Skin epidermis (tissue), 12 donors: ENCODE results near the gene TGFBR3.

Experiments used
- H3K27ac ChIP-seq, 21 experiments: fragments of 200-600 bp; sonication (generic) in 11 of 21; one replicate each; pipeline ENCODE4 v1.5.0; 2020; ENCODE audit warnings: mild to moderate bottlenecking in 3 of 21, inconsistent platforms in 2 of 21, moderate library complexity in 2 of 21
- H3K4me3 ChIP-seq, 7 experiments: fragments of 200-600 bp; sonication (generic) in 2 of 7; one replicate each; pipeline ENCODE4 v1.5.0; 2020; ENCODE audit warnings: inconsistent platforms in 2 of 7, mild to moderate bottlenecking in 2 of 7, moderate library complexity in 1 of 7

Gene TGFBR3

DNA sequence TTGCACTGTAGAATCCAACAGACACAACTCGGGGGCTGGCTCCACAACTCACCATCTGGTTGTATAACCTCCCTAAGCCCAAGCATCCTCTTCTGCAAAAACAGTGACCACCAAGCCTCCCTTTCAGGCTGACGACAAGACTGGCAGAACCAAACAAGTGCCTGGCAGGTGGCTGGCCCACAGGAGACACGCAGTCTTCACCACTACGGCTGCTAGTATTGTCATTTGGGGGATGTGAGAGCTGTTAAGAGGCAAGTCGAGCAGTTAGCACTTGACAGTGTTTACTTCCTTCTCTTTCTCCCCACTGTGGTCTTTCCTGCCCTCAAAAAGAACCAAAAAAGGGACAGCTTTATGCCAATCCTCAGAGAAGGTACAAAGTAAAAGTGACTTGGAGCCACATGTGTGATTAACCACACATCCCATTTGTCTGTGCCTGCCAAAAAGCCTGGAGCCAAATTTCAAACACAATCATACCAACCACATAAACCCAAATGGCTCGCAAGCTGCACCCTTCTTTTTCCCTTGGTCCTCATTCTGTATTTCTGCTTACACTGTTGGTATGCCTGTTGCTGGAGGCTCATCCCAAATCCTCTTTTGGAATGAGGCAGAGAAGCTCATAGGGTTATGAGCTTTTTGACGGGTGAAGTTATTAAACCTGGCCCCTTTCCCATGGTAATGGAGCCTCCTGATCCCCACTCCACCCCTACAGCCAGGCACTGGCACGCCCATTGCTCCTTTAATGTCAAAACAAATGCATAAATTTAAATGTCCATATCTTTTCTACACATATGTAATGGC, 94.1 kb downstream of the TGFBR3 start:
- Histone ChIP-seq H3K4me3 (no peak overlapping the region), H3K27ac (peak overlapping the region in 11 of 21 experiments; percentile 2 to 59 (median 26))

DNA sequence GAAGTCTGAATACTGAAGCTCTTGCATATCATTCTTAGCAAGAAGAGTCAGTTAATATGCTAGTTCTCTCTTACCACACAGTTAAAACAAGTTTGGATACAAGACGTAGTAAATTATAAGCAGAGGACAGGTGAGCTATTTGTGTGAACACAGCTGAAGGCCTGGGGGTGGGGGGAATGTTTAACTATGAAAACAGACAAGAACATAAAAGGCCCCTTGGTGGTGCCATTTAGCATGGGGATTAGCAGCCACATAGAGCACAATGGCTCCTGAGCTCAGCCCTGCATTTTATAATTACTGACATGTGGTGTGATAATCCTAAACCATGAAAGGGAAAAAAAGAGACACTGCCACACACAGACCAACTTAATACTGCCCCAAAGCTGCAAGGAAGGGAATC, 94.8 kb downstream of the TGFBR3 start:
- peak overlapping the region in 5 of 21 experiments; percentile 9 to 58 (median 34) for H3K27ac ChIP-seq
- H3K4me3 ChIP-seq: no peak overlapping the region

DNA sequence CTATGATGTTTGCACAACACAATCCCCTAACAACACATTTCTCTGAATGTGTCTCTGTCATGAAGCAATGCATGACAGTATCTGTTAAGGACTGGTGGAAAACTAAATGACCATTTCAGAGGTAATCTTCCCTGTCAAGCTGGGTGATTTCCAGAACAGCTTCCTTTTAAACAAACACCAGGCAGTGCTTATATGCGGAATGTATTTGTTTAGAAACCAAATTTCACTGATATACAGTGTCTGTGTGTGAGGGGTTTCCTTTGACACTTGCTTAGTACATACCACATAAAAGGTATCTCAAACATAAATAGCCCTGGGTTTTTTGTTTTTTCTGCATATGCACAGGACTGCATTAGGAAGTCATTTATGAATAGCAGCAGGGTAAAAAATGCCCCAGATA, 95.6 kb downstream of the TGFBR3 start:
- Histone ChIP-seq H3K27ac (peak overlapping the region in 1 of 21 experiments; percentile 6), H3K4me3 (no peak overlapping the region)

DNA sequence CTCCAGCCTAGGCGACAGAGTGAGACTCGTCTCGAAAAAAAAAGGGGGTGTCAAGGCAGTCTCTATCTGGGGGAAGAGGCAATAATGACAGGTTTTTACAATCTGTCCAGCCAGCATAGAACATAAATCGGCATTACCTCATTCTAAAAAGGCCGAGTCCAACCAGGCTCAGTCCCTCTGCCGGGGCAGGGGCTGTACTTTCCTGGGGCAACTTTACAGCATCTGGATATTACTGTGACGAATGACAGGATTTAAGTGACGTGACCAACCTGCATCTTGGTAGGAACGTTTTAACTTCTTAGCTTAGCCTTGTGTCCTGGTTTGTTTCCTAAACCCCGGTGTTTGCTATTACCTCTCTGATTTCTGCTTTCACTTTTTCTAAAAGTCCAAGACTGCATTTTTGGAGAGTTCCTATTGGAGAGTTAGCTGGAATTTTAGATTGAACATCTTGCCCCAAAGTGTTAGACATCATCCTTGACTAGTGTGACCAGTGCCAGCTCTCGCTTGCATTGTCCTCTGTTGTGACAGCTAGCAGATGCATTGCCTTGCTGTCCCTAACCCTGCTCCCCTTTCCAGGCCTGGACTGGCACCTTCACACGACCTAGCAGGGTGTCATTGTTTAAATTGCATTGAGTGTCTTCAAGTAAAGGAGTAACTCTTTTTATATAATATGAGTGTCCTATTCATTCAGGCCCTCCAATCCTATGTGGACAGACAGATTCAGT, 96.5 kb downstream of the TGFBR3 start:
- H3K27ac ChIP-seq: peak overlapping the region in 2 of 21 experiments; percentile 2 to 56
- no peak overlapping the region for H3K4me3 ChIP-seq

DNA sequence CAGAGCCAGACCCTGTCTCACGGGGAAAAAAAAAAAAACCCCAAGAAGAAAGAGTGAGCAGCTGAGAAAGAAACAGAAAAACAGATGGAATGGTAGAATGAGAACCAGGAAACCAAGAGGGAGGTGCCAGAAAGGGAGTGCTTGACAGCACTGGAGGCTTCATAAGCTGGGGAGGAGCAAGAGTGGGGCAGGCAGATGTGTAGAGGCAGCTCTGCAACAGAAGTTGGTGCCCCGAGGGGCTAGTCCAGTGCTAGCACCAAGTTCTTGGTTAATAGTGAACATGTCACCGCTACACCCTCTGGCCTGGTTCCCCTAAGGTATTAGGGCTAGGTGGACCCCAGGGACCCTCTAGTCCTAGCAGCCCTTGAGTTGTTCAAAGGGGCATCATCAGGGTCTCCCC, 98.0 kb downstream of the TGFBR3 start:
- Histone ChIP-seq H3K4me3 (no peak overlapping the region), H3K27ac (peak overlapping the region in 3 of 21 experiments; percentile 15 to 53 (median 22))

DNA sequence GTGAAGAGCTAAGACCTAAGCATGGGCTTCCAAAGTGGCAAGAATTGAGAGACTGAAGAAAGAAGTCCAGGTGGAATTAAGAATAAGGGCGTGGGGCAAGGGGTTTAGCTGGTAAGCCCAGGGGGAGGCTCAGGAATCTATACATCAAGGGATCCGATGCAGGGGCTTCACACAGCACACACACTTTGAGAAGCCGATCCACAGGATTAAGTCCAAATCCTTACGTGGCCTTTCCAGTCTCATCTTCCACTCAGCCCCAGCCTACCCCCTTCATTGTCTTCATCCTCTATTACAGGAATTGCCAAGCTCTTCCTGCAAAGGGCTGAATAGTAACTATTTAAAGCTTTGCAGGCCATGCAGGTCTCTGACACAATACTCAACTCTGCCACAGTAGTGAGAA, 101.3 kb downstream of the TGFBR3 start:
- Histone ChIP-seq H3K27ac (peak overlapping the region in 3 of 21 experiments; percentile 8 to 25 (median 23)), H3K4me3 (no peak overlapping the region)

DNA sequence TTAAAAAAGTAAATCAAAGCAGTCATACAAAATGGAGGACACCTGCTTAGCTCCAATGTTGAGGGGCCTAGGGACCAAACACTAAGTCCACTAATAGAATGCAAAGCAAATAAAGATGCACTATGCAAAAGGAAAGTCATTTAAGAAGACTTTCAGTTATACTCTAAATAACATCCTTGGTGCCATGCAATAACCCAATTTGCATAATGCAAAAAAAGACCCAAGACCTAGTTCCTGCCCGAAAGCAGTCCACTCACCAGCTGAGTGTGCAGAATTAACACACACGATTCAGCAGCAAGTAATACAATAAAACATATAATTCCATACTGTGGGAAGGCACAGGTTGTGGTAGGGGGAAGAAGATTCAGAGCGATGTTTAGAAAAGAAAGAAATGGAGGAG, 101.8 kb downstream of the TGFBR3 start:
- Histone ChIP-seq H3K27ac (peak overlapping the region in 4 of 21 experiments; percentile 8 to 57 (median 24)), H3K4me3 (no peak overlapping the region)

DNA sequence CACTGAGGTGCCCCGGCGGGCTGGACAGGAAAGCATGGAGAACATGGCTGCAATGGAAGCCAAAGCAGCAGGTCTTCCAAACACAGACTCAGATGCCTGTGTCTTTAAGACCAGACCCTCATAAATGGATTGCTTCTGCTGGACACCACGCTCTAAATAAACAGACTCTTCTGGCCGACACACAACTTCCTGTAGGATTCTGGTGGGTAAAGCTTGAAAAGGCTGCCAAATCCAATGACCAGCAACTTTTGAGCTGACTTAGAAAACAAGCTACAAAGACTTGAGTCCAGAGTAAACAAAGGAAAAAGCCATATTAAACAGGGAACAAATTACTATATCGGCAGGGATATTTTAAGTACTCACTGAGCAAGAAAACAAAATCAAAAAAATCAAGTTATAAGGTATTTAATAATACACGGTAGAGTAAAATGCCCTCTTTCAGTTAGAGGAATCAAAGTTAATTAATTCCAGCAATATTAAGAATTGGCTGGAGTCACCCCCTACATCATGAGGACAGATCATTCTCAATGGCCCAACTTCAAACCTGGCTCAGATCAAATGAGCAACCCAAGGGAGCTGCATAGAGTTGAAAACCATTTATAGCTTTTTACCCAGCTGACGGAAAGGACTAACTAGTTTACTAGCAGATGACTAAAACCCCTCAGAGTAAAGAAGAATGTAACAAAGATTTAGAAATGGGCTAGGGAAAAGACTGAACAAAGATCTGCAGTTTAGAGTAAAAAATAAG, 102.4 kb downstream of the TGFBR3 start:
- Histone ChIP-seq H3K4me3 (no peak overlapping the region), H3K27ac (peak overlapping the region in 9 of 21 experiments; percentile 6 to 58 (median 25))

DNA sequence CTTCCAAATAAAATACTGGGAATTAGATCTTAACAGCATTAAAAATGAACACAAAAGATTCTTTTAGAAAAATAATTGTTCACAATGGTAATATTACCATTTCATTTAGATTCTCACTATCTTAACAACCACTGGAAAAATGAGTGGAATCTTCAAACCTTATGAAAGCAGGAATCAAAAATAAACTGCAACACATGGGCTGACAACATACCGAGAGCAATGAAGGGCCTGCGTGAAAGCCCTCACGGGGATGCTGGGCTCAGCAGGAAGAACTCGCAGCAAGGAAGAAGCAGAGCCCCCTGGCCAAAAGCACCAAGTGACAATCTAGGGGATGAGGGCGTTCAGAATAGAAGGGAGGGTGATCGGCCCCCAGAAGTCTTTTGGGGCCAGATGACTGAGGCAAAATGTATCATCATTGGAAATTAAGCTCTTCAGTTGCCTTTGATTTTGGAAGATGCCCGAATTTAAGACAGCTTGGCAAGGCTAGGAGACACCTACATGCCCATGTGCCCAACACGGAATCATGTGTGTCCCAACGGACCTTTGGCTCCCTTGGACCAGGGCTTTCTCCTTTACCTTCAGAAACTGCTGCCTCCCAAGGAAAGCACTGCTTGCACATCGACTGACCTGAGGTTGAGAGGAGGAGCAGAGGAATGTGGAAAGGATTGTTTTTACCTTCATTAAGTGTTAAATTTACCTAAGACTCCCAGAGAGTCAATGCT, 103.9 kb downstream of the TGFBR3 start:
- Histone ChIP-seq H3K27ac (peak overlapping the region in 8 of 21 experiments; percentile 2 to 58 (median 44)), H3K4me3 (no peak overlapping the region)

DNA sequence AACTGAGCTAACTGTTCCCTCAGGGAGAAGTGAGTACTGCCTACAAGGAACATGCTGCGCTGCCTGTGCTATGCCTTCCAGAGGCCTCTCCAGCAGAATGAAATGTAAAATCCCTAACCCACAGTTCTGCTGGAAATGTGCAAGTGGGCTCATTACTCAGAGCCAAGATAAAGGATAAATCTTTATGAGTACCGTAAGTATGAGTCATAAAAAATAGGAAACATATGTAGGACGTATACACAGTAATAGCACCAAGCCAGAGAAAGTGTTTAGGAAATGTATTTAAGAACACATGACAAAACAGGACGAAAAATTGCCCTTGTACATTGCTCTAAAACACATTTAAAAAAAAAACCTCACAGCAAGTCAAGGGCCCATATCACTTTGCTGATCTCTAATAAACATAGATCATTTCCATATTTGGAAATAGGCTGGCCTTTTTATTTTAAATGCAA, 104.6 kb downstream of the TGFBR3 start:
- Histone ChIP-seq H3K27ac (peak overlapping the region in 6 of 21 experiments; percentile 3 to 59 (median 40)), H3K4me3 (no peak overlapping the region)

DNA sequence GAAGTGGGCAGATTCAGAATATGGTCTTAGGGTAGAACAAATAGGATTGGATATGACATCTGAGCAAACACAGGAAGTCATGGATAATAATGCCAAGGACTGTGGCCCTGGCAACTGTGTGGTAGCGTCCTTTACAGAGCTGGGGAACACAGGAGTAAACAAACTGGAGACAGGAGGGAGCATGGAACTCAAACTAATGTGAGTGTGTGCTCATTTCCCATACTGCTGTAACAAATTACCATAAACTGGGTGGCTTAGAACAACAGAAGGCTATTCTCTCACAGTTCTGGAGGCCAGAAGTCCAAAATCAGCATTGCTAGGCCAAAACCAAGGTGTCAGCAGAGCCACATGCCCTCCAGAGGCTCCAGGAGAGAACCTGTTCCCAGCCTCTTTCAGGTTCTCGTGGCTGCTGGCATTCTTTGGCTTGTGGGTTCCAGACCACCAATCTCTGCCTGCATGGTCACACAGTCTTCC, 106.4 kb downstream of the TGFBR3 start:
- H3K4me3 ChIP-seq: no peak overlapping the region
- H3K27ac ChIP-seq: peak overlapping the region in 1 of 21 experiments; percentile 34

DNA sequence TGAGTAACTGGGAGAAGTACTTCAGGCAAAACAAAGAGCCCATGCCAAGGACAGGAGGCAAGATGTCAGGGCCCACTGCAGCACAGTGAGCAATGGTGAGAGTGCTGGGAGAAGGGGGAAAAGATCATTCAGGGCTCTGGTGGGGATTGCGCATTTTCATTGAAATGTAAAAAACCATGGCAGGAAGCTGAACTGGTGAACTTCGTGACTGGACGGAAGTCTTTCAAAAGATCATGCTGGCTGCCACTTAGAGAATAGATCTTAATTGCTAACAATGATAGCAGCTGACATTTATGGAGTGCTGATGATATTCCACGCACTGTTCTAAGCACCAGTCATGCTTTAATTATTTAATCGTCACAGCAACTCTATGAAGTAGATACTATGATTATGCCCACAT, 107.0 kb downstream of the TGFBR3 start:
- Histone ChIP-seq H3K27ac (no peak overlapping the region), H3K4me3 (no peak overlapping the region)

DNA sequence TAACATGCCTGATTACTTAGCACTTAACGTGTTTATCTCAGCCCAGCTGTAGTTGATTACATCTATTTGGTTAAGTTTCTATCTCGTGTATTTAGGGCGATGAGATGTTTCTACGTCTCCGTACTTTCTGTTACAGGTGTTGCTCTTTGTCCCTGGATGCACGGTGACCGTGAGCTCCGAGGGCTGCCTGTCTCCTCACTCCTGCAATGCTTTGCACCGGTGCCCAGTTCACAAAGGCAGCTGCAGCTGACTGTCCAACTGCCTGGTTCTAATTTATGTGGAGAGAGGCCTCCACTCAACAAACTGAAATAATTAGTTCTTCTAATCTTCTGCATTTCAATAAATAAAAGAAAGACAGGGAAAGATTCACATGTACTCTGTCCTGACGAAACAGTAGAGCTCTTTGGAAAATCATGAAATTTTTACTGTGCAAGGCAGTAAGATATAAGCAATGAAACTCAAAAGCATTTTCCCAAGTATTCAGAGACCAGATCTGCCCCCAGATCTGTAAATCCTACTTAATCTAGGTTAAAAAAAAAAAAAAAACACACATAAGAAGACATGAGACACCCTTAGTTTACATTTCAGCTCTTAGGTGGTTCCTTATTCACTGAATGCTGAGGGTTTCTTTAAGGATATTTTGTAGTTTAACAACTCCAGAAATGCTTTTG, 108.2 kb downstream of the TGFBR3 start:
- Histone ChIP-seq H3K27ac (peak overlapping the region in 1 of 21 experiments; percentile 28), H3K4me3 (no peak overlapping the region)

DNA sequence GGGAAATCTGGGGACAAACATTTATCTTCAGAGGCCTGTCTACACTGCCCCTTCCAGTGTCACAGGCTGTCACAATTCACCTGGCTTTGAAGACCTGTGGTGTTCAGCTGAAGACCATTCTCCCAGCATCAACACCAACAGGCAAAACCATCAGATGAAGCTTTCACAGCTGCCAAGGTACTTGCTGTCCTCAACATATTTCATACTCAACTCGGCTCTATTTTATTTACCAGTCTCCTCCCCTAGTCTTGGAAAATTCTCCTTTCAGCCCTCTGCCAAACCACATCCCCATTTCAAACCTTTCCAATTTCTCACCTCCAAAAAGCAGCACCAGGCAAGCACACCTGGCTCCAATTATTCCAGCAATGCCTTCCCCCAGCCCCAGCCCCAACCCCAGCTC, 108.8 kb downstream of the TGFBR3 start:
- H3K27ac ChIP-seq: peak overlapping the region in 1 of 21 experiments; percentile 28

DNA sequence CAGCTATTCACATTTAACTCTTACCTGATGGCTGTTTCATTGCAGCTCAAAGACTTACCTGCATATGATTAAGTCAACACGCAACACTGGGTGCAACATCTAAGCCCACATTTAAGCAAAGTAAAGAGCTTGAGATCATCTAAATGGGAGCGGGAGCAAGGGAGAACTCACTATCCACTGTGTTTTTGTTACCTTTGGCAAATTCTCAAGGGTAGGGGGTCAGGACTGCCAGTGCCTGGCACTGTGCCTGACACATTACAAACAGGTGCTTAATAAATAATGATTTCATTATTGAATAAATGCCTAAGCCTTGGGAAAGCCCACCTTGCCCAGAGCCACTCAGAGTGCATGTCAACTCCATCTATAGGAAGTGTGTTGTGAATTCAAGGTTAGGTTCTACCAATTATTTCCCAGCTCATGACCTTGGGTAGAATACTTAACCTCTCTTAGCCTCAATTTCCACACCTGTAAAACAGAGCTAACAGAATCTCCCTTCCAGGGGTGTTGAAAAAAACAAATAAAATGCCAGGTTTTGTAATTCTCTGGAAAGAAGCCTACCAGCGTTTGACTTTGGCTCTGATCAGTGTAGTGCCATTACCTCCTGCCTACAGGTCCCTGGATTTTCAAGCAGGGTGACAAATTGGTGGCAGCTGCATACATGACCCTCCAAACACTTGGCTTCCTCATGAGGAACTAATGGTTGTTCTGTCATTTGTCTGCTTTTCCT, 109.7 kb downstream of the TGFBR3 start:
- Histone ChIP-seq H3K4me3 (no peak overlapping the region), H3K27ac (no peak overlapping the region)

More for the DNA sequence above, 108.8 kb downstream of the TGFBR3 start:
- no peak overlapping the region for H3K4me3 ChIP-seq

DNA sequence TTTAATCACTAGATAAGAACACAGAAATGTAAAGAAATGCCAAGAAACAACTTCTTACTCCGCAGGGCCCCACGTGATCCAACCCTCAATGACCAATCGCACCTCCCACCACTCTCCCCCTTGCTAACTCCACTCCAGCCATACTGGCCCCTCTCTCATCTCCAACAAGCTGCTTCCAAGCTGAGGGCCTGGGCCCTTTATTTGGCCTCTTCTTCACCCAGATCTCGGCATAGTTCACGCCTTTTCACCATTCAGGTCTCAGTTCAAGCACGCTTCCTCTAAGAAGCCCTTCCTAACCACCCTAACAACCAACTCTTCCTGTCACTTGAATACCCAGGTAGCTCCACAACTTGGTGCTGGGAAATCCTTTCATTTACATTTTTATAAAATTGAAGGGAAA, 110.7 kb downstream of the TGFBR3 start:
- Histone ChIP-seq H3K27ac (peak overlapping the region in 3 of 21 experiments; percentile 34 to 53 (median 50)), H3K4me3 (no peak overlapping the region)

DNA sequence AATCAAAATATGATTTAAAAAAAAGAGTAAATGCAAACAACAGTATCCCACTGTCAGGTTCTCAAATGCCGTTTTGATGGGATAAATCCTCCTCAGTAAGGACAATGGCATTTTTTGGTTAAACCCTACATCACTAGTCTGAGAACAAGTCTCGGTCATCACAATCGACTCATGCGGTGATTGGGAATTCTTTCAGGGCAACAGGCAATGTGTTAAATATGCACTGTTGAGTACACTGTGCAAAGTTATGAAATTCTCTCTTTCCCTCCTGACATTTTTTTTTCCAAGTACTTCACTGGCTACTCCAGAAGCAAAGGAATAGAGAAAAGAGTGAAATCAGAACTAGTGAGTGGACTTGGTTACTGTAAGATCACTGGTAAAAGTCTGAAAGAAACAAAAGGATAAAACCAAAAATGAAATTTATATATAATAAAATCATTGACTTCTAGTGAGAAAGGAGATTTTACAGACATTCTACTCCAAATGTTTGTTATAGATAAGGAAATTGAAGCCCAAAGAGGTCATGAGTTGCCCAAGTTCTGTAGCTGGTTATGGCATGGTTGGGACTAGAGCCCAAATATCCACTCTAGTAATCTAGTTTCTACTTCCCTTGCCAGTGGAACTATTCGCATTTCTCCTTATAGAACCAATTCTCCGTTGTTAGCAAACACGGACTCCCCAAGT, 111.3 kb downstream of the TGFBR3 start:
- H3K27ac ChIP-seq: peak overlapping the region in 3 of 21 experiments; percentile 50 to 53 (median 51)

More for the DNA sequence above, 111.3 kb downstream of the TGFBR3 start:
- no peak overlapping the region for H3K4me3 ChIP-seq
